K562 (cell line): ENCODE measurements around the gene XPC. TPM values are rescaled to one million over a fixed set of nuclear protein-coding genes. Genes with fewer than 3 reads are reported as not detected.

ENCODE experiments used
- CTBP1 ChIP-seq: fragments of 450-650 bp; IDR thresholded peaks from 2 replicates; pipeline ENCODE4 v1.6.1; 2016; ENCODE audit warnings: borderline replicate concordance
- ETV5 ChIP-seq: sonication (generic); formaldehyde crosslinking; IDR thresholded peaks from 2 replicates; pipeline ENCODE4 v1.4.0; 2020; ENCODE audit warnings: low read depth, mild to moderate bottlenecking, missing genetic modification reagents
- FOXJ3 ChIP-seq: sonication (generic); formaldehyde crosslinking; IDR thresholded peaks from 2 replicates; pipeline ENCODE4 v1.4.0; 2020; ENCODE audit warnings: mild to moderate bottlenecking, missing genetic modification reagents
- KHSRP ChIP-seq: fragments of 450-650 bp; IDR thresholded peaks from 2 replicates; pipeline ENCODE4 v1.6.1; 2017
- NR2C2 ChIP-seq, 2 experiments: fragments of 200-800 bp in 1 of 2; sonication (Bioruptor generic) in 1 of 2; sonication (generic) in 1 of 2; formaldehyde crosslinking in 1 of 2; IDR thresholded peaks; 2 replicates each; pipeline versions ENCODE4 v1.6.1 to v1.8.0; 2016 to 2022; ENCODE audit warnings: mild to moderate bottlenecking in 1 of 2, missing compliant biosample characterization in 1 of 2, missing genetic modification characterization in 1 of 2, missing genetic modification reagents in 1 of 2
- NR4A1 ChIP-seq, 2 experiments: fragments of 250-450 bp in 1 of 2; fragments of 450-650 bp in 1 of 2; sonication (Bioruptor Pico) in 1 of 2; IDR thresholded peaks; 2 replicates each; pipeline versions ENCODE4 v1.4.0 to v1.6.1; 2016 to 2020; ENCODE audit warnings: mild to moderate bottlenecking in 2 of 2, missing compliant biosample characterization in 1 of 2, missing genetic modification characterization in 1 of 2, moderate library complexity in 1 of 2
- PPARD ChIP-seq: fragments of 250-450 bp; sonication (Bioruptor Pico); IDR thresholded peaks from 2 replicates; pipeline ENCODE4 v1.8.0; 2022; ENCODE audit warnings: inconsistent platforms, mild to moderate bottlenecking, moderate library complexity
- RFX5 ChIP-seq: IDR thresholded peaks from 2 replicates; pipeline ENCODE4 v1.6.1; 2011; ENCODE audit warnings: low read depth, mild to moderate bottlenecking, improper control_type of control experiment, low read length
- TEAD1 ChIP-seq, 2 experiments: fragments of 450-650 bp in 1 of 2; sonication (generic) in 1 of 2; formaldehyde crosslinking; IDR thresholded peaks; 2 replicates each; pipeline versions ENCODE4 v1.4.0 to v1.8.0; 2020 to 2022; ENCODE audit warnings: mild to moderate bottlenecking in 2 of 2, missing genetic modification reagents in 1 of 2
- ZNF175 ChIP-seq: fragments of 200-800 bp; sonication (Bioruptor generic); IDR thresholded peaks from 2 replicates; pipeline ENCODE4 v1.6.1; 2016; ENCODE audit warnings: low read depth, mild to moderate bottlenecking, missing genetic modification characterization, missing compliant biosample characterization
- polyA plus RNA-seq, 8 experiments: library from polyadenylated mRNA; depleted of rRNA in 4 of 8; stranded (reverse) in 5 of 8; unstranded in 3 of 8; fragments of >200 nt; fragmentation: Nextera tagmentation in 2 of 8; fragmentation: Illumina TruSeq in 1 of 8; extraction: Ambion mirVana in 2 of 8; extraction: Trizol in 1 of 8; gene quantifications; 2 replicates each; pipeline versions ENCODE4 v1.2.1 to v1.2.3, GENCODE V29; 2011 to 2014; ENCODE audit warnings: inconsistent platforms in 1 of 8, missing spikeins in 1 of 8
- total RNA-seq, 7 experiments: library from RNA; depleted of rRNA in 6 of 7; stranded (reverse); fragments of >200 nt in 6 of 7; fragmentation: Illumina TruSeq in 2 of 7; extraction: Trizol in 2 of 7; gene quantifications; 2 replicates each; pipeline versions ENCODE4 v1.2.1 to v1.2.3, GENCODE V29; 2011 to 2021; ENCODE audit warnings: low replicate concordance in 1 of 7
- TF ChIP-seq, protein P1 (sequence below): sonication (generic); formaldehyde crosslinking; IDR thresholded peaks from 2 replicates; pipeline ENCODE4 v1.8.1; 2023; ENCODE audit warnings: missing genetic modification reagents, mild to moderate bottlenecking, borderline replicate concordance
- TF ChIP-seq, protein P2 (sequence below): fragments of 450-650 bp; formaldehyde crosslinking; IDR thresholded peaks from 2 replicates; pipeline ENCODE4 v1.4.0; 2022; ENCODE audit warnings: missing genetic modification characterization
- TF ChIP-seq, protein P3 (sequence below): fragments of 250-450 bp; sonication (Bioruptor Pico); IDR thresholded peaks from 2 replicates; pipeline ENCODE4 v1.8.0; 2021; ENCODE audit warnings: mild to moderate bottlenecking, moderate library complexity
- TF ChIP-seq, protein P4 (sequence below): sonication (generic); formaldehyde crosslinking; IDR thresholded peaks from 2 replicates; pipeline ENCODE4 v1.8.0; 2022; ENCODE audit warnings: mild to moderate bottlenecking, low read depth, missing genetic modification reagents
- TF ChIP-seq, protein P5 (sequence below): fragments of 150-350 bp; conservative IDR thresholded peaks from 2 replicates; pipeline ENCODE4 v1.6.1; 2014; ENCODE audit warnings: low read length

The XPC gene
- total and polyA plus RNA-seq, 9 of the 15 experiments (the other 6 are each of a cell fraction or from before 2014, with no cell fraction given) = 3.8 to 54.7 (median 41.3) TPM

DNA sequence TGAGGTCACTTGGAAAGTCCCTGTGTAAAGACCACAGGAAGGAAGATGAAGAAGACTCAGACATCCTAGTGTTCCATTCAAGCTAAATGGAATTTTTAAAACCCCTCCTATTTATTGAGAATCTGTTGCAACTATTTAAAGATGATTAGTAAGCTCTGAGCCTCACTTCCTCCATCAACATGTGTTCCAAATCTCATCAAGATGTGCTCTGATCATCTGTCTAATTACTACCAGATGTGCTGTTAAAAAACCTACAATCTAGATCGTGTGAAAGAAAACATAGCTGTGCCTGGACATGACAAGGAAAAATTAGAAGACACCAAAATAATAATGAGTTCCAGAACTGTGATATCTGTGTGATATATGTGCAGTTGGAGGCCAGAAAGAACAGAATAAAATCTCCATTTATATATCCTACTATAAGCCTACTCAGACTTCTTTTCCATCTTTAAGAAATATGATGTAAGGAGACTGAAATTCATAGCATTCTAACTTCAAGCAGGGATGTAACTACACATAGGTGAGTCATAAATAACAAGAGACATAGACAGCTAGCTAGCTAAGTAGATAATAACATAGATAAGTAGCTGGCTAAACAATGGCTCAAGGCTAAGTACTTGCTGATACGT, 7.8 kb downstream of the XPC start (continued):
- TF ChIP-seq NR2C2 (CRISPR knock-in tag; IDR thresholded peaks at IDR 0.05) = no peak
- peak; percentile 19; the same call in 1 of the 2 replicates for TF ChIP-seq NR2C2 (tag; IDR thresholded peaks at IDR 0.05)
- TF ChIP-seq, protein P1, sequence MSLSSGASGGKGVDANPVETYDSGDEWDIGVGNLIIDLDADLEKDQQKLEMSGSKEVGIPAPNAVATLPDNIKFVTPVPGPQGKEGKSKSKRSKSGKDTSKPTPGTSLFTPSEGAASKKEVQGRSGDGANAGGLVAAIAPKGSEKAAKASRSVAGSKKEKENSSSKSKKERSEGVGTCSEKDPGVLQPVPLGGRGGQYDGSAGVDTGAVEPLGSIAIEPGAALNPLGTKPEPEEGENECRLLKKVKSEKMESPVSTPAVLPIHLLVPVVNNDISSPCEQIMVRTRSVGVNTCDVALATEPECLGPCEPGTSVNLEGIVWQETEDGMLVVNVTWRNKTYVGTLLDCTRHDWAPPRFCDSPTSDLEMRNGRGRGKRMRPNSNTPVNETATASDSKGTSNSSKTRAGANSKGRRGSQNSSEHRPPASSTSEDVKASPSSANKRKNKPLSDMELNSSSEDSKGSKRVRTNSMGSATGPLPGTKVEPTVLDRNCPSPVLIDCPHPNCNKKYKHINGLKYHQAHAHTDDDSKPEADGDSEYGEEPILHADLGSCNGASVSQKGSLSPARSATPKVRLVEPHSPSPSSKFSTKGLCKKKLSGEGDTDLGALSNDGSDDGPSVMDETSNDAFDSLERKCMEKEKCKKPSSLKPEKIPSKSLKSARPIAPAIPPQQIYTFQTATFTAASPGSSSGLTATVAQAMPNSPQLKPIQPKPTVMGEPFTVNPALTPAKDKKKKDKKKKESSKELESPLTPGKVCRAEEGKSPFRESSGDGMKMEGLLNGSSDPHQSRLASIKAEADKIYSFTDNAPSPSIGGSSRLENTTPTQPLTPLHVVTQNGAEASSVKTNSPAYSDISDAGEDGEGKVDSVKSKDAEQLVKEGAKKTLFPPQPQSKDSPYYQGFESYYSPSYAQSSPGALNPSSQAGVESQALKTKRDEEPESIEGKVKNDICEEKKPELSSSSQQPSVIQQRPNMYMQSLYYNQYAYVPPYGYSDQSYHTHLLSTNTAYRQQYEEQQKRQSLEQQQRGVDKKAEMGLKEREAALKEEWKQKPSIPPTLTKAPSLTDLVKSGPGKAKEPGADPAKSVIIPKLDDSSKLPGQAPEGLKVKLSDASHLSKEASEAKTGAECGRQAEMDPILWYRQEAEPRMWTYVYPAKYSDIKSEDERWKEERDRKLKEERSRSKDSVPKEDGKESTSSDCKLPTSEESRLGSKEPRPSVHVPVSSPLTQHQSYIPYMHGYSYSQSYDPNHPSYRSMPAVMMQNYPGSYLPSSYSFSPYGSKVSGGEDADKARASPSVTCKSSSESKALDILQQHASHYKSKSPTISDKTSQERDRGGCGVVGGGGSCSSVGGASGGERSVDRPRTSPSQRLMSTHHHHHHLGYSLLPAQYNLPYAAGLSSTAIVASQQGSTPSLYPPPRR (CRISPR knock-in tag) = no peak
- TF ChIP-seq CTBP1 = peak; percentile 47
- TF ChIP-seq NR4A1 (CRISPR knock-in tag; IDR thresholded peaks at IDR 0.05) = no peak
- no peak for TF ChIP-seq NR4A1 (tag; IDR thresholded peaks at IDR 0.05)
- TF ChIP-seq RFX5 = no peak
- TF ChIP-seq ETV5 (CRISPR knock-in tag) = no peak
- TF ChIP-seq FOXJ3 (CRISPR knock-in tag) = no peak
- TF ChIP-seq TEAD1 (CRISPR knock-in tag; IDR thresholded peaks at IDR 0.05) = no peak
- TF ChIP-seq, protein P2, sequence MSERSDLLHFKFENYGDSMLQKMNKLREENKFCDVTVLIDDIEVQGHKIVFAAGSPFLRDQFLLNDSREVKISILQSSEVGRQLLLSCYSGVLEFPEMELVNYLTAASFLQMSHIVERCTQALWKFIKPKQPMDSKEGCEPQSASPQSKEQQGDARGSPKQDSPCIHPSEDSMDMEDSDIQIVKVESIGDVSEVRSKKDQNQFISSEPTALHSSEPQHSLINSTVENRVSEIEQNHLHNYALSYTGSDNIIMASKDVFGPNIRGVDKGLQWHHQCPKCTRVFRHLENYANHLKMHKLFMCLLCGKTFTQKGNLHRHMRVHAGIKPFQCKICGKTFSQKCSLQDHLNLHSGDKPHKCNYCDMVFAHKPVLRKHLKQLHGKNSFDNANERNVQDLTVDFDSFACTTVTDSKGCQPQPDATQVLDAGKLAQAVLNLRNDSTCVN (CRISPR knock-in tag) = no peak
- no peak for TF ChIP-seq PPARD (CRISPR knock-in tag)
- TF ChIP-seq, protein P3, sequence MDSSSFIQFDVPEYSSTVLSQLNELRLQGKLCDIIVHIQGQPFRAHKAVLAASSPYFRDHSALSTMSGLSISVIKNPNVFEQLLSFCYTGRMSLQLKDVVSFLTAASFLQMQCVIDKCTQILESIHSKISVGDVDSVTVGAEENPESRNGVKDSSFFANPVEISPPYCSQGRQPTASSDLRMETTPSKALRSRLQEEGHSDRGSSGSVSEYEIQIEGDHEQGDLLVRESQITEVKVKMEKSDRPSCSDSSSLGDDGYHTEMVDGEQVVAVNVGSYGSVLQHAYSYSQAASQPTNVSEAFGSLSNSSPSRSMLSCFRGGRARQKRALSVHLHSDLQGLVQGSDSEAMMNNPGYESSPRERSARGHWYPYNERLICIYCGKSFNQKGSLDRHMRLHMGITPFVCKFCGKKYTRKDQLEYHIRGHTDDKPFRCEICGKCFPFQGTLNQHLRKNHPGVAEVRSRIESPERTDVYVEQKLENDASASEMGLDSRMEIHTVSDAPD (CRISPR knock-in tag) = no peak
- peak; percentile 76; the same call in 1 of the 2 replicates for TF ChIP-seq ZNF175 (CRISPR knock-in tag)
- no peak for TF ChIP-seq KHSRP
- TF ChIP-seq, protein P4, sequence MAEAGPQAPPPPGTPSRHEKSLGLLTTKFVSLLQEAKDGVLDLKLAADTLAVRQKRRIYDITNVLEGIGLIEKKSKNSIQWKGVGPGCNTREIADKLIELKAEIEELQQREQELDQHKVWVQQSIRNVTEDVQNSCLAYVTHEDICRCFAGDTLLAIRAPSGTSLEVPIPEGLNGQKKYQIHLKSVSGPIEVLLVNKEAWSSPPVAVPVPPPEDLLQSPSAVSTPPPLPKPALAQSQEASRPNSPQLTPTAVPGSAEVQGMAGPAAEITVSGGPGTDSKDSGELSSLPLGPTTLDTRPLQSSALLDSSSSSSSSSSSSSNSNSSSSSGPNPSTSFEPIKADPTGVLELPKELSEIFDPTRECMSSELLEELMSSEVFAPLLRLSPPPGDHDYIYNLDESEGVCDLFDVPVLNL = no peak
- TF ChIP-seq, protein P5, sequence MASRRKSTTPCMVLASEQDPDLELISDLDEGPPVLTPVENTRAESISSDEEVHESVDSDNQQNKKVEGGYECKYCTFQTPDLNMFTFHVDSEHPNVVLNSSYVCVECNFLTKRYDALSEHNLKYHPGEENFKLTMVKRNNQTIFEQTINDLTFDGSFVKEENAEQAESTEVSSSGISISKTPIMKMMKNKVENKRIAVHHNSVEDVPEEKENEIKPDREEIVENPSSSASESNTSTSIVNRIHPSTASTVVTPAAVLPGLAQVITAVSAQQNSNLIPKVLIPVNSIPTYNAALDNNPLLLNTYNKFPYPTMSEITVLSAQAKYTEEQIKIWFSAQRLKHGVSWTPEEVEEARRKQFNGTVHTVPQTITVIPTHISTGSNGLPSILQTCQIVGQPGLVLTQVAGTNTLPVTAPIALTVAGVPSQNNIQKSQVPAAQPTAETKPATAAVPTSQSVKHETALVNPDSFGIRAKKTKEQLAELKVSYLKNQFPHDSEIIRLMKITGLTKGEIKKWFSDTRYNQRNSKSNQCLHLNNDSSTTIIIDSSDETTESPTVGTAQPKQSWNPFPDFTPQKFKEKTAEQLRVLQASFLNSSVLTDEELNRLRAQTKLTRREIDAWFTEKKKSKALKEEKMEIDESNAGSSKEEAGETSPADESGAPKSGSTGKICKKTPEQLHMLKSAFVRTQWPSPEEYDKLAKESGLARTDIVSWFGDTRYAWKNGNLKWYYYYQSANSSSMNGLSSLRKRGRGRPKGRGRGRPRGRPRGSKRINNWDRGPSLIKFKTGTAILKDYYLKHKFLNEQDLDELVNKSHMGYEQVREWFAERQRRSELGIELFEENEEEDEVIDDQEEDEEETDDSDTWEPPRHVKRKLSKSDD = no peak
